ENCODE results near the gene COL23A1. TPM values are rescaled to one million over a fixed set of nuclear protein-coding genes. Genes with fewer than 3 reads are reported as not detected.
A peak's percentile ranks its signal among the peaks of the same experiment; 100 is the strongest.

COL23A1 gene
- polyA plus RNA-seq, 3 donors: 0.11 to 0.21 TPM; not detected in 1

- no peak overlapping the region for H3K4me3 Mint-ChIP-seq
- no peak for DNase-seq
- H4K20me1 ChIP-seq (ENCODE audit: insufficient read depth, low read length): no peaks in the 10 kb centered on the region
- peaks cover 14% of the 10 kb centered on the region for H3K4me1 Mint-ChIP-seq
- no peak overlapping the region for H3K4me3 ChIP-seq (replicated peaks in 1 of 3; ENCODE audit: low read depth in 2 of 3, low read length in 3 of 3)
- peak overlapping the region in 1 of 7 donors; percentile 50 for H3K27ac Mint-ChIP-seq
- H3K36me3 Mint-ChIP-seq: no peaks in the 10 kb centered on the region
- no peak overlapping the region for H3K27ac ChIP-seq (ENCODE audit: low read depth in 1 of 2, low read length in 2 of 2)
- TF ChIP-seq CTCF (IDR thresholded peaks at IDR 0.05): no peak
- no peak overlapping the region for H3K4me2 ChIP-seq (replicated peaks; ENCODE audit: extremely low read depth, low read length, poor library complexity, severe bottlenecking)
- H3K9me3 Mint-ChIP-seq: no peaks in the 10 kb centered on the region
- no peak overlapping the region for H3K9ac ChIP-seq (ENCODE audit: insufficient read depth, low read length, poor library complexity, severe bottlenecking)
- peaks cover 4 to 9% (median 5%) of the 10 kb centered on the region in 3 donors for H3K27me3 Mint-ChIP-seq (ENCODE audit: low read depth in 3 of 3)
- no peaks in the 10 kb centered on the region for H3K27me3 ChIP-seq (ENCODE audit: control insufficient read depth in 2 of 2, insufficient read depth in 2 of 2, low read length in 2 of 2)
- no peaks in the 10 kb centered on the region for H3K9me3 ChIP-seq (replicated peaks in 1 of 2; ENCODE audit: control insufficient read depth in 1 of 2, insufficient read depth in 1 of 2, low read length in 2 of 2)
- no peaks in the 10 kb centered on the region for H3K79me2 ChIP-seq (ENCODE audit: insufficient read depth, low read length)
- H3K4me1 ChIP-seq (ENCODE audit: control insufficient read depth in 1 of 2, insufficient read depth in 2 of 2, low read length in 2 of 2): peaks cover 14% of the 10 kb centered on the region in 2 donors
- intact Hi-C loops (cut with micrococcal nuclease): no loop called here
- H2AFZ ChIP-seq (ENCODE audit: insufficient read depth, low read depth, low read length, poor library complexity, severe bottlenecking): no peak overlapping the region
- WGBS (ENCODE audit: insufficient coverage): 90% methylated on average over 2 of the region's 3 CpGs
- no peaks in the 10 kb centered on the region for H3K36me3 ChIP-seq (replicated peaks in 1 of 2; ENCODE audit: control insufficient read depth in 1 of 2, insufficient read depth in 2 of 2, low read length in 2 of 2)
These were observed 135.9 kb downstream of the COL23A1 start for GRCh38 chr5:178454303-178454702.

- H3K27me3 Mint-ChIP-seq (ENCODE audit: low read depth in 3 of 3): peaks cover 3 to 13% (median 6%) of the 10 kb centered on the region in 3 donors
- H3K9me3 Mint-ChIP-seq: no peaks in the 10 kb centered on the region
- no peak overlapping the region for H2AFZ ChIP-seq (ENCODE audit: insufficient read depth, low read depth, low read length, poor library complexity, severe bottlenecking)
- no peaks in the 10 kb centered on the region for H3K9me3 ChIP-seq (replicated peaks in 1 of 2; ENCODE audit: control insufficient read depth in 1 of 2, insufficient read depth in 1 of 2, low read length in 2 of 2)
- no peak overlapping the region for H3K9ac ChIP-seq (ENCODE audit: insufficient read depth, low read length, poor library complexity, severe bottlenecking)
- no peak overlapping the region for H3K4me3 ChIP-seq (replicated peaks in 1 of 3; ENCODE audit: low read depth in 2 of 3, low read length in 3 of 3)
- DNase-seq: peak in 1 of 3 donors; percentile 77
- no peaks in the 10 kb centered on the region for H3K27me3 ChIP-seq (ENCODE audit: control insufficient read depth in 2 of 2, insufficient read depth in 2 of 2, low read length in 2 of 2)
- no peaks in the 10 kb centered on the region for H3K79me2 ChIP-seq (ENCODE audit: insufficient read depth, low read length)
- WGBS (ENCODE audit: insufficient coverage): no CpG with 5 or more reads among the region's 4 CpGs
- H3K4me2 ChIP-seq (replicated peaks; ENCODE audit: extremely low read depth, low read length, poor library complexity, severe bottlenecking): no peak overlapping the region
- no peaks in the 10 kb centered on the region for H3K36me3 ChIP-seq (replicated peaks in 1 of 2; ENCODE audit: control insufficient read depth in 1 of 2, insufficient read depth in 2 of 2, low read length in 2 of 2)
- H4K20me1 ChIP-seq (ENCODE audit: insufficient read depth, low read length): no peaks in the 10 kb centered on the region
- no peak for TF ChIP-seq CTCF (IDR thresholded peaks at IDR 0.05)
- no peak overlapping the region for H3K27ac Mint-ChIP-seq
- no peaks in the 10 kb centered on the region for H3K36me3 Mint-ChIP-seq
- intact Hi-C loops (cut with micrococcal nuclease): no loop called here
- peaks cover 19% of the 10 kb centered on the region for H3K4me1 Mint-ChIP-seq
- H3K4me3 Mint-ChIP-seq: no peak overlapping the region
- H3K27ac ChIP-seq (ENCODE audit: low read depth in 1 of 2, low read length in 2 of 2): no peak overlapping the region
- peaks cover 17% of the 10 kb centered on the region in 2 donors for H3K4me1 ChIP-seq (ENCODE audit: control insufficient read depth in 1 of 2, insufficient read depth in 2 of 2, low read length in 2 of 2)
These were observed 137.0 kb downstream of the COL23A1 start for GRCh38 chr5:178453224-178453623.
